ENCODE data around the gene KIAA1671. TPM values are rescaled to one million over a fixed set of nuclear protein-coding genes. Genes with fewer than 3 reads are reported as not detected.

The KIAA1671 gene
- total RNA-seq, 2 experiments from 2014 or later = 6.5 to 6.8 TPM

- intact Hi-C loops (cut with micrococcal nuclease) = no loop called here
- DNase-seq (no peak), ATAC-seq (no peak)
- no peak overlapping the region for H3K4me3 Mint-ChIP-seq
- ChIA-PET POLR2A (interaction anchor here (0.7 to 5.8 kb wide), 6 partner anchors 12 to 84 kb away, joined by 3 to 44 read pairs (median 4); no protein-coding TSS in a partner anchor), CTCF (interaction anchor here (0.8 to 3.9 kb wide), 16 partner anchors 9 to 253 kb away, joined by 3 to 34 read pairs (median 6); no protein-coding TSS in a partner anchor)
- H3K27me3 Mint-ChIP-seq = no peaks in the 10 kb centered on the region
- TF ChIP-seq, protein P1, sequence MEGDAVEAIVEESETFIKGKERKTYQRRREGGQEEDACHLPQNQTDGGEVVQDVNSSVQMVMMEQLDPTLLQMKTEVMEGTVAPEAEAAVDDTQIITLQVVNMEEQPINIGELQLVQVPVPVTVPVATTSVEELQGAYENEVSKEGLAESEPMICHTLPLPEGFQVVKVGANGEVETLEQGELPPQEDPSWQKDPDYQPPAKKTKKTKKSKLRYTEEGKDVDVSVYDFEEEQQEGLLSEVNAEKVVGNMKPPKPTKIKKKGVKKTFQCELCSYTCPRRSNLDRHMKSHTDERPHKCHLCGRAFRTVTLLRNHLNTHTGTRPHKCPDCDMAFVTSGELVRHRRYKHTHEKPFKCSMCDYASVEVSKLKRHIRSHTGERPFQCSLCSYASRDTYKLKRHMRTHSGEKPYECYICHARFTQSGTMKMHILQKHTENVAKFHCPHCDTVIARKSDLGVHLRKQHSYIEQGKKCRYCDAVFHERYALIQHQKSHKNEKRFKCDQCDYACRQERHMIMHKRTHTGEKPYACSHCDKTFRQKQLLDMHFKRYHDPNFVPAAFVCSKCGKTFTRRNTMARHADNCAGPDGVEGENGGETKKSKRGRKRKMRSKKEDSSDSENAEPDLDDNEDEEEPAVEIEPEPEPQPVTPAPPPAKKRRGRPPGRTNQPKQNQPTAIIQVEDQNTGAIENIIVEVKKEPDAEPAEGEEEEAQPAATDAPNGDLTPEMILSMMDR (IDR thresholded peaks at IDR 0.05) = no peak
- no peaks in the 10 kb centered on the region for H3K9me3 Mint-ChIP-seq
- H3K4me1 Mint-ChIP-seq (ENCODE audit: low read depth) = peaks cover 85% of the 10 kb centered on the region
- H3K36me3 Mint-ChIP-seq (ENCODE audit: low read depth) = peaks cover 1% of the 10 kb centered on the region
- H3K27ac Mint-ChIP-seq = no peak overlapping the region
Observed at GRCh38 chr22:25080855-25081254, 128.3 kb downstream of the KIAA1671 start.

GRCh38 chr22:25081409-25081824 is 128.9 kb downstream of the KIAA1671 start:
- intact Hi-C loops (cut with micrococcal nuclease) = no loop called here
- ATAC-seq (peak; percentile 19), DNase-seq (peak; percentile 79)
- peaks cover 1% of the 10 kb centered on the region for H3K36me3 Mint-ChIP-seq (ENCODE audit: low read depth)
- ChIA-PET POLR2A (interaction anchor here (0.7 to 5.8 kb wide), 6 partner anchors 9 to 83 kb away, joined by 3 to 44 read pairs (median 5); no protein-coding TSS in a partner anchor), CTCF (interaction anchor here (0.6 to 3.9 kb wide), 18 partner anchors 9 to 253 kb away, joined by 3 to 34 read pairs (median 4); no protein-coding TSS in a partner anchor)
- no peaks in the 10 kb centered on the region for H3K9me3 Mint-ChIP-seq
- TF ChIP-seq, protein P1 (IDR thresholded peaks at IDR 0.05) = peak; percentile 72
- no peaks in the 10 kb centered on the region for H3K27me3 Mint-ChIP-seq
- no peak overlapping the region for H3K27ac Mint-ChIP-seq
- H3K4me3 Mint-ChIP-seq = no peak overlapping the region
- H3K4me1 Mint-ChIP-seq (ENCODE audit: low read depth) = peaks cover 85% of the 10 kb centered on the region

GRCh38 chr22:25082096-25082495 is 129.6 kb downstream of the KIAA1671 start:
- no peak for ATAC-seq
- intact Hi-C loops (cut with micrococcal nuclease) = no loop called here
- no peak overlapping the region for H3K4me3 Mint-ChIP-seq
- peak overlapping the region; percentile 48 for H3K27ac Mint-ChIP-seq
- peaks cover 1% of the 10 kb centered on the region for H3K36me3 Mint-ChIP-seq (ENCODE audit: low read depth)
- no peaks in the 10 kb centered on the region for H3K27me3 Mint-ChIP-seq
- TF ChIP-seq, protein P1 (IDR thresholded peaks at IDR 0.05) = no peak
- ChIA-PET POLR2A (interaction anchor here (1.3 kb wide), 1 partner anchor 9 kb away, joined by 6 read pairs; no protein-coding TSS in a partner anchor), CTCF (interaction anchor here (0.6 to 3.9 kb wide), 16 partner anchors 10 to 252 kb away, joined by 3 to 34 read pairs (median 4); no protein-coding TSS in a partner anchor)
- H3K4me1 Mint-ChIP-seq (ENCODE audit: low read depth) = peaks cover 85% of the 10 kb centered on the region
- no peaks in the 10 kb centered on the region for H3K9me3 Mint-ChIP-seq
- no peak for DNase-seq

- peaks cover 1% of the 10 kb centered on the region for H3K36me3 Mint-ChIP-seq (ENCODE audit: low read depth)
- DNase-seq (no peak), ATAC-seq (no peak)
- intact Hi-C loops (cut with micrococcal nuclease) = no loop called here
- H3K9me3 Mint-ChIP-seq = no peaks in the 10 kb centered on the region
- POLR2A ChIA-PET = no interaction called here
- no peaks in the 10 kb centered on the region for H3K27me3 Mint-ChIP-seq
- TF ChIP-seq, protein P1 (IDR thresholded peaks at IDR 0.05) = no peak
- H3K4me1 Mint-ChIP-seq (ENCODE audit: low read depth) = peaks cover 79% of the 10 kb centered on the region
- H3K4me3 Mint-ChIP-seq = no peak overlapping the region
- H3K27ac Mint-ChIP-seq = no peak overlapping the region
- CTCF ChIA-PET = interaction anchor here (1.6 to 3.9 kb wide), 3 partner anchors 23 to 89 kb away, joined by 5 to 34 read pairs (median 12); no protein-coding TSS in a partner anchor
Observed at GRCh38 chr22:25083056-25083806, 130.7 kb downstream of the KIAA1671 start.

DNA sequence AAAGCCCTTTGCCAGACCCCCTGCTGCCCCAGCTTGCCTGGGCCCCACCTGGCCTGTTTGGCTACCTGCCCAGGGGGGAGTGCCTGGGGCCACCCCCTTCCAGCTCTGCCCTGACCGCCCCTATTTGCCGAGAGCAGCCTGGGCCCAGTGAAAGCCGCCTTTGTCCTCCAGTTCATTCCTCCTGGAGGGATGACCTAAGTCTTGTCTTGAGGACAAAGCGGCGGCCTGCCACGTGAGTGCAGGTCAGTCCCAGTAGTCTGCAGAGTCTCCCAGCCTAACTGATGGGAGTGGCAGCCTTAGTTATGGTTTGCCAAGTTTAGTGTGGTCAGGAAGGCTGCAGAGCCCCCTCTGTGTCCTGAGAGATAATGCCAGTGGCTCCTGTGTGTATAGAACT is 131.3 kb downstream of the KIAA1671 start:
- Mint-ChIP-seq H3K4me1 (ENCODE audit: low read depth) (peaks cover 73% of the 10 kb centered on the region), H3K27ac (no peak overlapping the region), H3K36me3 (ENCODE audit: low read depth) (peaks cover 1% of the 10 kb centered on the region), H3K27me3 (no peaks in the 10 kb centered on the region), H3K9me3 (no peaks in the 10 kb centered on the region), H3K4me3 (no peak overlapping the region)
- TF ChIP-seq, protein P1 (IDR thresholded peaks at IDR 0.05) = no peak
- intact Hi-C loops (cut with micrococcal nuclease) = no loop called here
- CTCF ChIA-PET = interaction anchor here (1.6 to 3.0 kb wide), 2 partner anchors 22 to 27 kb away, joined by 5 to 12 read pairs; no protein-coding TSS in a partner anchor
- POLR2A ChIA-PET = no interaction called here
- ATAC-seq (no peak), DNase-seq (no peak)
